Tibial nerve (tissue), 4 donors: ENCODE data around the gene LOX. TPM values are rescaled to one million over a fixed set of nuclear protein-coding genes. Genes with fewer than 3 reads are reported as not detected.
A peak's percentile ranks its signal among the peaks of the same experiment; 100 is the strongest.

ENCODE experiments used
- DNase-seq, 2 donors: peaks; one replicate each; pipeline ENCODE4 v3.0.0-alpha.2; 2019; ENCODE audit warnings: low spot score in 2 of 2
- H3K27ac ChIP-seq, 4 donors: fragments of 200-600 bp; sonication (generic) in 3 of 4; one replicate each; pipeline ENCODE4 v1.5.1; 2017 to 2019; ENCODE audit warnings: mild to moderate bottlenecking in 1 of 4
- H3K27me3 ChIP-seq, 2 donors: fragments of 200-600 bp; sonication (generic) in 1 of 2; one replicate each; pipeline versions ENCODE4 v1.5.1 to v1.6.0; 2017 to 2019
- H3K36me3 ChIP-seq, 3 donors: fragments of 200-600 bp; sonication (generic); one replicate each; pipeline ENCODE4 v1.5.1; 2018 to 2019
- H3K4me1 ChIP-seq, 4 donors: fragments of 200-600 bp; sonication (generic) in 3 of 4; one replicate each; pipeline ENCODE4 v1.5.1; 2017 to 2019
- H3K4me3 ChIP-seq, 4 donors: fragments of 200-600 bp; sonication (generic) in 3 of 4; one replicate each; pipeline ENCODE4 v1.5.1; 2017 to 2019; ENCODE audit warnings: mild to moderate bottlenecking in 1 of 4, moderate library complexity in 1 of 4
- H3K9me3 ChIP-seq, 4 donors: fragments of 200-600 bp; sonication (generic) in 3 of 4; one replicate each; pipeline ENCODE4 v1.5.1; 2017 to 2019
- EP300 ChIP-seq, 2 donors: sonication (generic); formaldehyde crosslinking; IDR thresholded peaks; one replicate each; pipeline ENCODE4 v1.6.1; 2017; ENCODE audit warnings: antibody characterized with exemption in 2 of 2, mild to moderate bottlenecking in 1 of 2
- POLR2A ChIP-seq, 2 donors: fragments of 450-650 bp; IDR thresholded peaks; one replicate each; pipeline ENCODE4 v1.6.1; 2017; ENCODE audit warnings: antibody characterized with exemption in 2 of 2, mild to moderate bottlenecking in 2 of 2, moderate library complexity in 2 of 2
- WGBS, 2 donors: methylation state at CpG; one replicate each; pipeline ENCODE4 v1.1.5; 2018; 5-methylcytosine and 5-hydroxymethylcytosine counted together
- total RNA-seq, 4 donors: library from RNA; depleted of rRNA; stranded (reverse); fragments of >200 nt; gene quantifications; one replicate each; pipeline ENCODE4 v1.1.0, GENCODE V29; 2016
- TF ChIP-seq, protein P1 (sequence below), 5 experiments: fragments of 200-600 bp in 3 of 5; fragments of 450-650 bp in 2 of 5; sonication (generic) in 3 of 5; IDR thresholded peaks; one replicate each; pipeline ENCODE4 v1.5.1; 2016 to 2019; ENCODE audit warnings: antibody characterized with exemption in 5 of 5, mild to moderate bottlenecking in 3 of 5, moderate library complexity in 2 of 5

The LOX gene, protein sequence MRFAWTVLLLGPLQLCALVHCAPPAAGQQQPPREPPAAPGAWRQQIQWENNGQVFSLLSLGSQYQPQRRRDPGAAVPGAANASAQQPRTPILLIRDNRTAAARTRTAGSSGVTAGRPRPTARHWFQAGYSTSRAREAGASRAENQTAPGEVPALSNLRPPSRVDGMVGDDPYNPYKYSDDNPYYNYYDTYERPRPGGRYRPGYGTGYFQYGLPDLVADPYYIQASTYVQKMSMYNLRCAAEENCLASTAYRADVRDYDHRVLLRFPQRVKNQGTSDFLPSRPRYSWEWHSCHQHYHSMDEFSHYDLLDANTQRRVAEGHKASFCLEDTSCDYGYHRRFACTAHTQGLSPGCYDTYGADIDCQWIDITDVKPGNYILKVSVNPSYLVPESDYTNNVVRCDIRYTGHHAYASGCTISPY
- total RNA-seq, result 10 to 100 TPM in 3 of 4 donors, 1 to 10 TPM in 1; 7.1 to 44.3 (median 19.3) TPM

- peak within 1 kb of the TSS; percentile 44 to 63 (median 56) for H3K4me3 ChIP-seq
- H3K4me1 ChIP-seq, result peaks cover 0 to 44% (median 0%) of the 10 kb centered on the region in 4 donors
- peak; percentile 68 to 80 for DNase-seq
- H3K27me3 ChIP-seq, result no peaks in the 10 kb centered on the region
- 3% methylated on average over 35 of the region's 35 CpGs for WGBS, 2 donors
- no peaks in the 10 kb centered on the region for H3K36me3 ChIP-seq
- peak within 1 kb of the TSS in 3 of 4 donors; percentile 36 to 76 (median 55) for H3K27ac ChIP-seq
- no peaks in the 10 kb centered on the region for H3K9me3 ChIP-seq
- TF ChIP-seq POLR2A (IDR thresholded peaks at IDR 0.05) (peak in 1 of 2 donors; percentile 36), EP300 (IDR thresholded peaks at IDR 0.05) (peak in 1 of 2 donors; percentile 73)
- TF ChIP-seq, protein P1, sequence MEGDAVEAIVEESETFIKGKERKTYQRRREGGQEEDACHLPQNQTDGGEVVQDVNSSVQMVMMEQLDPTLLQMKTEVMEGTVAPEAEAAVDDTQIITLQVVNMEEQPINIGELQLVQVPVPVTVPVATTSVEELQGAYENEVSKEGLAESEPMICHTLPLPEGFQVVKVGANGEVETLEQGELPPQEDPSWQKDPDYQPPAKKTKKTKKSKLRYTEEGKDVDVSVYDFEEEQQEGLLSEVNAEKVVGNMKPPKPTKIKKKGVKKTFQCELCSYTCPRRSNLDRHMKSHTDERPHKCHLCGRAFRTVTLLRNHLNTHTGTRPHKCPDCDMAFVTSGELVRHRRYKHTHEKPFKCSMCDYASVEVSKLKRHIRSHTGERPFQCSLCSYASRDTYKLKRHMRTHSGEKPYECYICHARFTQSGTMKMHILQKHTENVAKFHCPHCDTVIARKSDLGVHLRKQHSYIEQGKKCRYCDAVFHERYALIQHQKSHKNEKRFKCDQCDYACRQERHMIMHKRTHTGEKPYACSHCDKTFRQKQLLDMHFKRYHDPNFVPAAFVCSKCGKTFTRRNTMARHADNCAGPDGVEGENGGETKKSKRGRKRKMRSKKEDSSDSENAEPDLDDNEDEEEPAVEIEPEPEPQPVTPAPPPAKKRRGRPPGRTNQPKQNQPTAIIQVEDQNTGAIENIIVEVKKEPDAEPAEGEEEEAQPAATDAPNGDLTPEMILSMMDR (IDR thresholded peaks at IDR 0.05), result no peak
Measured at GRCh38 chr5:122078116-122079110, at the start of gene LOX. LOX (minus strand) TSS chr5:122078259; CDS start chr5:122077985, 274 bp downstream.

DNA sequence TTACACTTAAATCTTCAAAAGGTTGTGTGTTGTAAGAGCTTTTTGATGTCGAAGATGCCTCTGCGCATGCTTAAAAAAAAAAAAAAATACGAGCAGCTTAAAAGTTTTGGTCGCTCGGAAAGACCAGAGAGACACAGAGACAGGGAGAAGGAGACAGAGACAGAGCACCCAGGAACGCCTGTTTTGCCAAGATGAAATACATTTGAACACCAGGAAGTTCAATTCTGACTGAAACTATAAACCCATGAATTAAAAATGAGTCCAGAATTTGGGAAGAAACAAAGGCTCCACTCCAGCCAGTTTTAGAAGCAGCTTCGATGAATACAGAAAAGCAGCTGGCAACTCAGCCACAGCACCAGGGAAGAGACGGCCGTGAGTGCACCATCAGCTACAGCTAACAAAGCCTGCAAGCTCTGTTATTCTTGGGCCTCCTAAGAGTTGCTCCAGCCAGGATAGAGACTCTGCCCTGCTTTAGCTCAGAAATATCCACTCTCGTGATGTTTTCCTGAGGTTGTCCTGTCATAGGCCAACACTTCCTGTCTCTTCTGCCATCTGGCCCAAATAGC lies 48.8 kb upstream of the LOX start:
- TF ChIP-seq, protein P1 (IDR thresholded peaks at IDR 0.05), result no peak
- TF ChIP-seq EP300 (IDR thresholded peaks at IDR 0.05), result peak in 1 of 2 donors; percentile 45
- peaks cover 0 to 12% (median 0%) of the 10 kb centered on the region in 4 donors for H3K4me1 ChIP-seq
- H3K36me3 ChIP-seq, result no peaks in the 10 kb centered on the region
- peak overlapping the region in 2 of 4 donors; percentile 46 to 60 for H3K27ac ChIP-seq
- H3K4me3 ChIP-seq, result no peak overlapping the region
- no peaks in the 10 kb centered on the region for H3K9me3 ChIP-seq
- WGBS, 2 donors, result 54 to 56% methylated on average over 10 of the region's 10 CpGs
- peak in 1 of 2 donors; percentile 22 for DNase-seq
- no peaks in the 10 kb centered on the region for H3K27me3 ChIP-seq

GRCh38 chr5:122126177-122126755 lies 48.2 kb upstream of the LOX start:
- WGBS, 2 donors, result 35 to 40% methylated on average over 2 of the region's 2 CpGs
- H3K27ac ChIP-seq, result peak overlapping the region in 1 of 4 donors; percentile 46
- no peaks in the 10 kb centered on the region for H3K36me3 ChIP-seq
- H3K27me3 ChIP-seq, result no peaks in the 10 kb centered on the region
- TF ChIP-seq, protein P1 (IDR thresholded peaks at IDR 0.05), result no peak
- TF ChIP-seq POLR2A (IDR thresholded peaks at IDR 0.05), result no peak
- TF ChIP-seq EP300 (IDR thresholded peaks at IDR 0.05), result no peak
- H3K4me3 ChIP-seq, result no peak overlapping the region
- DNase-seq, result no peak
- H3K9me3 ChIP-seq, result no peaks in the 10 kb centered on the region
- H3K4me1 ChIP-seq, result peaks cover 0 to 12% (median 0%) of the 10 kb centered on the region in 4 donors

DNA sequence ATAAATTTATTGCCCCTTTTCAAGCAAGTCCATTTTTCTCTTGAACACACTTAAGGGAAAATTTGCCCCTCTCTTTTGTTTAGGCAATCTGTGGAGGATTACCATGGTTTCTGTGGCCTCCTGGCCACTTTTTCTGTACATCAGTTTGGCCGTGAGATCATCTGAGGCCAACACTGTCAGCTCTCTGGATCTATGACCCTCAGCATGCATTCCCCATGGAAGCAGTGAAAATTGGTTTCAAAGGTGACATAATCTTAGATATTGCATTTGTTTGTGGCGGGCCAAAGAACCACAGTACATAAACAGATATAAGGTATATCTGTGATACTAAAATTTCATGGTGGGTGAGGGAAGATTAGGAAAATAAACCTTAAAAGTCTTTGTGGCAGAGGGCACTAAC lies 46.7 kb upstream of the LOX start:
- no peak for DNase-seq
- H3K27me3 ChIP-seq, result no peaks in the 10 kb centered on the region
- no peak overlapping the region for H3K27ac ChIP-seq
- H3K9me3 ChIP-seq, result no peaks in the 10 kb centered on the region
- WGBS, 2 donors, result 91 to 98% methylated on average over 2 of the region's 2 CpGs
- H3K4me1 ChIP-seq, result peaks cover 0 to 12% (median 0%) of the 10 kb centered on the region in 4 donors
- TF ChIP-seq POLR2A (IDR thresholded peaks at IDR 0.05), result no peak
- TF ChIP-seq EP300 (IDR thresholded peaks at IDR 0.05), result no peak
- TF ChIP-seq, protein P1 (IDR thresholded peaks at IDR 0.05), result no peak
- no peaks in the 10 kb centered on the region for H3K36me3 ChIP-seq
- no peak overlapping the region for H3K4me3 ChIP-seq
